NT2/D1 (cell line): ENCODE results near the gene SHISAL2A.

Experiments
- SUZ12 ChIP-seq: IDR thresholded peaks from 2 replicates; pipeline ENCODE4 v1.6.1; 2011; ENCODE audit not compliant: insufficient read length, insufficient read depth; ENCODE audit errors: extremely low read depth
- YY1 ChIP-seq: IDR thresholded peaks from 2 replicates; pipeline ENCODE4 v1.6.1; 2011; ENCODE audit not compliant: insufficient read length, insufficient read depth
- ZNF274 ChIP-seq: IDR thresholded peaks from 2 replicates; pipeline ENCODE4 v1.6.1; 2011; ENCODE audit warnings: mild to moderate bottlenecking, low read depth, low read length

GRCh38 chr1:52659356-52659755 lies 26.4 kb downstream of the SHISAL2A start:
- TF ChIP-seq ZNF274 (no peak), YY1 (no peak), SUZ12 (no peak)
